Upper lobe of right lung (tissue), 1 donor: ENCODE results near the gene GDPD3. TPM values are rescaled to one million over a fixed set of nuclear protein-coding genes. Genes with fewer than 3 reads are reported as not detected.
A peak's percentile ranks its signal among the peaks of the same experiment; 100 is the strongest.

ENCODE experiments used
- ATAC-seq: fragments of 200-7000 bp; cut with Tn5 transposase; one replicate; pipeline ENCODE4 v1.9.1; 2020; ENCODE audit warnings: mild to moderate bottlenecking, moderate library complexity
- DNase-seq: peaks from one replicate; pipeline ENCODE4 v3.0.0-alpha.2; 2020
- H3K27ac ChIP-seq: fragments of 200-600 bp; one replicate; pipeline ENCODE4 v1.8.0; 2022
- H3K27me3 ChIP-seq: fragments of 200-600 bp; one replicate; pipeline ENCODE4 v1.8.0; 2022; ENCODE audit warnings: mild to moderate bottlenecking
- H3K36me3 ChIP-seq: fragments of 200-600 bp; one replicate; pipeline ENCODE4 v1.8.0; 2022
- H3K4me1 ChIP-seq: fragments of 200-600 bp; one replicate; pipeline ENCODE4 v1.8.0; 2022
- H3K4me3 ChIP-seq: fragments of 200-600 bp; one replicate; pipeline ENCODE4 v1.8.0; 2022; ENCODE audit warnings: mild to moderate bottlenecking
- H3K9me3 ChIP-seq: fragments of 200-600 bp; one replicate; pipeline ENCODE4 v1.8.0; 2022
- CTCF ChIP-seq: fragments of 200-600 bp; IDR thresholded peaks from one replicate; pipeline ENCODE4 v1.8.0; 2022; ENCODE audit warnings: antibody characterized with exemption
- intact Hi-C: fragments of 100-400 bp; cut with DNase I; formaldehyde crosslinking; loops from one replicate; pipeline ENCODE4 v1.11.0; 2022
- total RNA-seq: library from RNA; stranded (reverse); fragmentation: NEBNext Ultra II Directional; extraction: Animal tissue kit (Norgen Biotek cat#: 25700); gene quantifications from one replicate; pipeline ENCODE4 v1.2.1, GENCODE V29; 2021
- donor health status: DM: no; HTN: yes; CAD: no; lungs with severe emphysema.

The GDPD3 gene
- total RNA-seq, 1 donor from 2014 or later, result 11.5 TPM

GRCh38 chr16:30149250-30149930, 36.1 kb upstream of the GDPD3 start:
- no peak for TF ChIP-seq CTCF
- ATAC-seq (peak; percentile 67), DNase-seq (no peak)
- H3K9me3 ChIP-seq, result no peaks in the 10 kb centered on the region
- H3K4me3 ChIP-seq, result no peak overlapping the region
- intact Hi-C loops, result no loop called here
- H3K36me3 ChIP-seq, result no peaks in the 10 kb centered on the region
- no peaks in the 10 kb centered on the region for H3K27me3 ChIP-seq
- H3K4me1 ChIP-seq, result no peaks in the 10 kb centered on the region
- no peak overlapping the region for H3K27ac ChIP-seq

- intact Hi-C loops, result no loop called here
- no peak for ATAC-seq
- no peak overlapping the region for H3K27ac ChIP-seq
Measured at GRCh38 chr16:30147843-30148510, 34.6 kb upstream of the GDPD3 start.

GRCh38 chr16:30145657-30146056, 32.3 kb upstream of the GDPD3 start:
- Histone ChIP-seq H3K4me3 (no peak overlapping the region), H3K4me1 (no peaks in the 10 kb centered on the region), H3K27me3 (no peaks in the 10 kb centered on the region), H3K27ac (no peak overlapping the region), H3K9me3 (no peaks in the 10 kb centered on the region), H3K36me3 (no peaks in the 10 kb centered on the region)
- no peak for TF ChIP-seq CTCF
- intact Hi-C loops, result no loop called here
- DNase-seq (no peak), ATAC-seq (no peak)

More at GRCh38 chr16:30147843-30148510, 34.6 kb upstream of the GDPD3 start:
- H3K27me3 ChIP-seq, result no peaks in the 10 kb centered on the region
- no peak for TF ChIP-seq CTCF
- no peaks in the 10 kb centered on the region for H3K4me1 ChIP-seq
- no peaks in the 10 kb centered on the region for H3K36me3 ChIP-seq
- no peak overlapping the region for H3K4me3 ChIP-seq
- no peak for DNase-seq
- H3K9me3 ChIP-seq, result no peaks in the 10 kb centered on the region

GRCh38 chr16:30144917-30145316, 31.6 kb upstream of the GDPD3 start:
- ATAC-seq (no peak), DNase-seq (no peak)
- H3K9me3 ChIP-seq, result no peaks in the 10 kb centered on the region
- no peaks in the 10 kb centered on the region for H3K27me3 ChIP-seq
- H3K27ac ChIP-seq, result no peak overlapping the region
- TF ChIP-seq CTCF, result no peak
- intact Hi-C loops, result no loop called here
- H3K36me3 ChIP-seq, result no peaks in the 10 kb centered on the region
- H3K4me1 ChIP-seq, result no peaks in the 10 kb centered on the region
- H3K4me3 ChIP-seq, result no peak overlapping the region

- H3K27me3 ChIP-seq, result no peaks in the 10 kb centered on the region
- H3K36me3 ChIP-seq, result no peaks in the 10 kb centered on the region
- no peak for ATAC-seq
- no peaks in the 10 kb centered on the region for H3K9me3 ChIP-seq
- intact Hi-C loops, result no loop called here
- TF ChIP-seq CTCF, result no peak
- no peak overlapping the region for H3K27ac ChIP-seq
- no peak for DNase-seq
- H3K4me1 ChIP-seq, result no peaks in the 10 kb centered on the region
- no peak overlapping the region for H3K4me3 ChIP-seq
Measured at GRCh38 chr16:30144017-30144416, 30.7 kb upstream of the GDPD3 start.
